Measurements from ENCODE around the gene IRAK1BP1. TPM values are rescaled to one million over a fixed set of nuclear protein-coding genes. Genes with fewer than 3 reads are reported as not detected.

IRAK1BP1 gene
- total and polyA plus RNA-seq, 9 of the 15 experiments (the other 6 are each of a cell fraction or from before 2014, with no cell fraction given) = 1.8 to 3.7 (median 2.1) TPM

GRCh38 chr6:78947529-78947928 lies 80.2 kb downstream of the IRAK1BP1 start:
- WGBS (ENCODE audit: insufficient coverage, low coverage, missing lambda C conversion rate) = 84% methylated on average over 2 of the region's 2 CpGs
- ATAC-seq (no peak), DNase-seq (ENCODE audit: extremely low read depth in 1 of 4, low spot score in 3 of 4) (no peak), FAIRE-seq (no peak)
- no peak overlapping the region for H3K9ac ChIP-seq (ENCODE audit: insufficient read depth in 1 of 2, low read depth in 2 of 2, low read length in 2 of 2)
- no peaks in the 10 kb centered on the region for H3K9me1 ChIP-seq (ENCODE audit: control insufficient read depth, insufficient read depth, low read length)
- H3K27ac ChIP-seq (ENCODE audit: extremely low read depth, low read depth, low read length) = no peak overlapping the region
- H3K4me2 ChIP-seq (ENCODE audit: insufficient read depth, low read length) = no peak overlapping the region
- H2AFZ ChIP-seq (ENCODE audit: low read depth, low read length) = no peak overlapping the region
- H3K9me3 ChIP-seq (replicated peaks; ENCODE audit: control insufficient read depth, insufficient read depth, low read depth, low read length) = peaks cover 2% of the 10 kb centered on the region
- H3K79me2 ChIP-seq (ENCODE audit: control insufficient read depth, insufficient read depth, low read length) = no peaks in the 10 kb centered on the region
- intact Hi-C loops (cut with micrococcal nuclease) (loop anchor here (10.0 kb wide), 1 partner anchor 517 kb away; no protein-coding TSS in a partner anchor), in situ Hi-C loops (cut with MboI) (no loop called here)
- no peaks in the 10 kb centered on the region for H3K27me3 ChIP-seq (ENCODE audit: control insufficient read depth in 2 of 2, insufficient read depth in 2 of 2, low read length in 2 of 2)
- no TSS peak for BruUV-seq (replicated peaks)
- no peak overlapping the region for H3K4me3 ChIP-seq
- POLR2A ChIA-PET = interaction anchor here (0.9 kb wide), 1 partner anchor 12 kb away, joined by 3 read pairs; no protein-coding TSS in a partner anchor
- H3K36me3 ChIP-seq (ENCODE audit: control insufficient read depth, insufficient read depth, low read length) = peaks cover 93% of the 10 kb centered on the region
- no peaks in the 10 kb centered on the region for H3K4me1 ChIP-seq (replicated peaks in 1 of 2; ENCODE audit: control insufficient read depth in 2 of 2, insufficient read depth in 2 of 2, low read length in 2 of 2)
- CTCF ChIA-PET (ENCODE audit: low intra/inter-chr PET ratio) = no interaction called here
- H4K20me1 ChIP-seq (replicated peaks; ENCODE audit: control insufficient read depth, insufficient read depth, low read length) = no peaks in the 10 kb centered on the region
- no peak for TF ChIP-seq ZC3H8 (IDR thresholded peaks at IDR 0.05)
- no peak for TF ChIP-seq ZZZ3 (IDR thresholded peaks at IDR 0.05)
- TF ChIP-seq HIVEP1 (CRISPR knock-in tag; IDR thresholded peaks at IDR 0.05) = no peak
- TF ChIP-seq ZNF584 (CRISPR knock-in tag; IDR thresholded peaks at IDR 0.05; ENCODE audit: low read depth) = no peak
- no peak for TF ChIP-seq TCF3 (CRISPR knock-in tag; IDR thresholded peaks at IDR 0.05)
- TF ChIP-seq SMAD3 (CRISPR knock-in tag; conservative IDR thresholded peaks at IDR 0.05) = no peak
- no peak for TF ChIP-seq ATF4 (CRISPR knock-in tag; IDR thresholded peaks at IDR 0.05)
- TF ChIP-seq MED1 (CRISPR knock-in tag; IDR thresholded peaks at IDR 0.05; ENCODE audit: borderline replicate concordance) = no peak
- TF ChIP-seq GABPB2 (CRISPR knock-in tag; conservative IDR thresholded peaks at IDR 0.05) = no peak
- TF ChIP-seq HOMEZ (CRISPR knock-in tag; IDR thresholded peaks at IDR 0.05) = no peak
- no peak for TF ChIP-seq ETV6 (IDR thresholded peaks at IDR 0.05; ENCODE audit: borderline replicate concordance in 1 of 2, low read depth in 2 of 2, low read length in 1 of 2)
- no peak for TF ChIP-seq ETV6 (CRISPR knock-in tag; IDR thresholded peaks at IDR 0.05; ENCODE audit: borderline replicate concordance)
- no peak for TF ChIP-seq ZNF212 (CRISPR knock-in tag; IDR thresholded peaks at IDR 0.05)
- no peak for TF ChIP-seq KLF13 (tag; IDR thresholded peaks at IDR 0.05; ENCODE audit: borderline replicate concordance, low read depth)
- TF ChIP-seq PTBP1 (IDR thresholded peaks at IDR 0.05; ENCODE audit: low read depth, low read length) = no peak

Data from K562 (cell line).